ENCODE results near the gene MAML3. TPM values are rescaled to one million over a fixed set of nuclear protein-coding genes. Genes with fewer than 3 reads are reported as not detected.

The MAML3 gene
- polyA plus RNA-seq, 1 donor (not counting 4 experiments of a cell fraction or from before 2014, with no cell fraction given): 0.68 TPM

GRCh38 chr4:140031706-140032105, 122.3 kb downstream of the MAML3 start:
- dilution Hi-C loops (cut with MboI; ENCODE audit: extremely low pct_ligation_motif_present, low sequenced_read_pairs): no loop called here
- H3K4me2 ChIP-seq (ENCODE audit: control insufficient read depth, extremely low read depth, insufficient read depth, low read depth, low read length): no peak overlapping the region
- no peak overlapping the region for H3K9ac ChIP-seq (ENCODE audit: control insufficient read depth, extremely low read depth, insufficient read depth, low read length)
- FAIRE-seq: no peak
- H3K27ac ChIP-seq (ENCODE audit: control insufficient read depth, insufficient read depth, low read length): no peak overlapping the region
- H3K27me3 ChIP-seq (ENCODE audit: control insufficient read depth, extremely low read depth, insufficient read depth, low read length): no peaks in the 10 kb centered on the region
- no peak overlapping the region for H2AFZ ChIP-seq (ENCODE audit: control insufficient read depth, low read length)
- DNase-seq (ENCODE audit: low read depth, low spot score): no peak
- no peaks in the 10 kb centered on the region for H3K79me2 ChIP-seq (ENCODE audit: control insufficient read depth, insufficient read depth, low read length)
- no peaks in the 10 kb centered on the region for H3K36me3 ChIP-seq (ENCODE audit: control insufficient read depth in 2 of 2, extremely low read depth in 1 of 2, insufficient read depth in 2 of 2, low read length in 2 of 2)
- H3K9me1 ChIP-seq (ENCODE audit: control insufficient read depth, extremely low read depth, insufficient read depth, low read length): no peaks in the 10 kb centered on the region
- H3K4me3 ChIP-seq (ENCODE audit: control insufficient read depth in 2 of 3, extremely low read depth in 1 of 3, insufficient read depth in 2 of 3, low read depth in 1 of 3, low read length in 3 of 3): no peak overlapping the region
- H3K4me1 ChIP-seq (ENCODE audit: control insufficient read depth, extremely low read depth, insufficient read depth, low read length): no peaks in the 10 kb centered on the region
- no peaks in the 10 kb centered on the region for H3K9me3 ChIP-seq (ENCODE audit: control insufficient read depth, low read depth, low read length)
- no peaks in the 10 kb centered on the region for H4K20me1 ChIP-seq (ENCODE audit: control insufficient read depth, extremely low read depth, insufficient read depth, low read length)
- no peak for TF ChIP-seq EZH2 (IDR thresholded peaks at IDR 0.05; ENCODE audit: low read length)
- TF ChIP-seq, protein P1, sequence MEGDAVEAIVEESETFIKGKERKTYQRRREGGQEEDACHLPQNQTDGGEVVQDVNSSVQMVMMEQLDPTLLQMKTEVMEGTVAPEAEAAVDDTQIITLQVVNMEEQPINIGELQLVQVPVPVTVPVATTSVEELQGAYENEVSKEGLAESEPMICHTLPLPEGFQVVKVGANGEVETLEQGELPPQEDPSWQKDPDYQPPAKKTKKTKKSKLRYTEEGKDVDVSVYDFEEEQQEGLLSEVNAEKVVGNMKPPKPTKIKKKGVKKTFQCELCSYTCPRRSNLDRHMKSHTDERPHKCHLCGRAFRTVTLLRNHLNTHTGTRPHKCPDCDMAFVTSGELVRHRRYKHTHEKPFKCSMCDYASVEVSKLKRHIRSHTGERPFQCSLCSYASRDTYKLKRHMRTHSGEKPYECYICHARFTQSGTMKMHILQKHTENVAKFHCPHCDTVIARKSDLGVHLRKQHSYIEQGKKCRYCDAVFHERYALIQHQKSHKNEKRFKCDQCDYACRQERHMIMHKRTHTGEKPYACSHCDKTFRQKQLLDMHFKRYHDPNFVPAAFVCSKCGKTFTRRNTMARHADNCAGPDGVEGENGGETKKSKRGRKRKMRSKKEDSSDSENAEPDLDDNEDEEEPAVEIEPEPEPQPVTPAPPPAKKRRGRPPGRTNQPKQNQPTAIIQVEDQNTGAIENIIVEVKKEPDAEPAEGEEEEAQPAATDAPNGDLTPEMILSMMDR (optimal IDR thresholded peaks at IDR 0.05 in 1 of 3, IDR thresholded peaks at IDR 0.05 in 1 of 3, conservative IDR thresholded peaks at IDR 0.05 in 1 of 3; ENCODE audit: extremely low read depth in 1 of 3, insufficient read depth in 2 of 3, low read length in 3 of 3): no peak

GRCh38 chr4:140031061-140031460, 122.9 kb downstream of the MAML3 start:
- H3K4me3 ChIP-seq (ENCODE audit: control insufficient read depth in 2 of 3, extremely low read depth in 1 of 3, insufficient read depth in 2 of 3, low read depth in 1 of 3, low read length in 3 of 3): no peak overlapping the region
- no peaks in the 10 kb centered on the region for H3K79me2 ChIP-seq (ENCODE audit: control insufficient read depth, insufficient read depth, low read length)
- H3K9me1 ChIP-seq (ENCODE audit: control insufficient read depth, extremely low read depth, insufficient read depth, low read length): no peaks in the 10 kb centered on the region
- DNase-seq (ENCODE audit: low read depth, low spot score) (no peak), FAIRE-seq (no peak)
- H3K27me3 ChIP-seq (ENCODE audit: control insufficient read depth, extremely low read depth, insufficient read depth, low read length): no peaks in the 10 kb centered on the region
- H3K9ac ChIP-seq (ENCODE audit: control insufficient read depth, extremely low read depth, insufficient read depth, low read length): no peak overlapping the region
- no peak overlapping the region for H3K4me2 ChIP-seq (ENCODE audit: control insufficient read depth, extremely low read depth, insufficient read depth, low read depth, low read length)
- dilution Hi-C loops (cut with MboI; ENCODE audit: extremely low pct_ligation_motif_present, low sequenced_read_pairs): no loop called here
- H2AFZ ChIP-seq (ENCODE audit: control insufficient read depth, low read length): no peak overlapping the region
- no peaks in the 10 kb centered on the region for H3K36me3 ChIP-seq (ENCODE audit: control insufficient read depth in 2 of 2, extremely low read depth in 1 of 2, insufficient read depth in 2 of 2, low read length in 2 of 2)
- no peak overlapping the region for H3K27ac ChIP-seq (ENCODE audit: control insufficient read depth, insufficient read depth, low read length)
- no peaks in the 10 kb centered on the region for H3K9me3 ChIP-seq (ENCODE audit: control insufficient read depth, low read depth, low read length)
- H4K20me1 ChIP-seq (ENCODE audit: control insufficient read depth, extremely low read depth, insufficient read depth, low read length): no peaks in the 10 kb centered on the region
- no peak for TF ChIP-seq EZH2 (IDR thresholded peaks at IDR 0.05; ENCODE audit: low read length)
- TF ChIP-seq, protein P1 (optimal IDR thresholded peaks at IDR 0.05 in 1 of 3, IDR thresholded peaks at IDR 0.05 in 1 of 3, conservative IDR thresholded peaks at IDR 0.05 in 1 of 3; ENCODE audit: extremely low read depth in 1 of 3, insufficient read depth in 2 of 3, low read length in 3 of 3): no peak
- no peaks in the 10 kb centered on the region for H3K4me1 ChIP-seq (ENCODE audit: control insufficient read depth, extremely low read depth, insufficient read depth, low read length)
